ENCODE data around the gene TDRD3.

The TDRD3 gene

GRCh38 chr13:60484865-60485264 lies 87.8 kb downstream of the TDRD3 start:
- TF ChIP-seq POLR2A (IDR thresholded peaks at IDR 0.05; ENCODE audit: extremely low read depth, insufficient read length): no peak
- no peak for TF ChIP-seq MAX (IDR thresholded peaks at IDR 0.05; ENCODE audit: low read depth, low read length)
- TF ChIP-seq MYC (IDR thresholded peaks at IDR 0.05; ENCODE audit: low read depth, low read length): no peak
- H3K4me3 ChIP-seq (ENCODE audit: low read depth, low read length): no peak overlapping the region
- no peak for DNase-seq (ENCODE audit: low read depth)

GRCh38 chr13:60491531-60491930 lies 94.5 kb downstream of the TDRD3 start:
- DNase-seq (ENCODE audit: low read depth): no peak
- TF ChIP-seq MAX (IDR thresholded peaks at IDR 0.05; ENCODE audit: low read depth, low read length) (no peak), MYC (IDR thresholded peaks at IDR 0.05; ENCODE audit: low read depth, low read length) (no peak), POLR2A (IDR thresholded peaks at IDR 0.05; ENCODE audit: extremely low read depth, insufficient read length) (no peak), CTCF (IDR thresholded peaks at IDR 0.05; ENCODE audit: low read depth, low read length) (no peak)
- H3K4me3 ChIP-seq (ENCODE audit: low read depth, low read length): no peak overlapping the region

GRCh38 chr13:60492187-60492586 lies 95.2 kb downstream of the TDRD3 start:
- DNase-seq (ENCODE audit: low read depth): no peak
- TF ChIP-seq MAX (IDR thresholded peaks at IDR 0.05; ENCODE audit: low read depth, low read length) (no peak), CTCF (IDR thresholded peaks at IDR 0.05; ENCODE audit: low read depth, low read length) (no peak), POLR2A (IDR thresholded peaks at IDR 0.05; ENCODE audit: extremely low read depth, insufficient read length) (no peak), MYC (IDR thresholded peaks at IDR 0.05; ENCODE audit: low read depth, low read length) (no peak)
- H3K4me3 ChIP-seq (ENCODE audit: low read depth, low read length): no peak overlapping the region

GRCh38 chr13:60494296-60494695 lies 97.3 kb downstream of the TDRD3 start:
- no peak for TF ChIP-seq POLR2A (IDR thresholded peaks at IDR 0.05; ENCODE audit: extremely low read depth, insufficient read length)
- no peak for TF ChIP-seq MAX (IDR thresholded peaks at IDR 0.05; ENCODE audit: low read depth, low read length)
- no peak for TF ChIP-seq MYC (IDR thresholded peaks at IDR 0.05; ENCODE audit: low read depth, low read length)
- TF ChIP-seq CTCF (IDR thresholded peaks at IDR 0.05; ENCODE audit: low read depth, low read length): no peak
- no peak overlapping the region for H3K4me3 ChIP-seq (ENCODE audit: low read depth, low read length)
- DNase-seq (ENCODE audit: low read depth): no peak

- TF ChIP-seq CTCF (IDR thresholded peaks at IDR 0.05; ENCODE audit: low read depth, low read length) (no peak), MAX (IDR thresholded peaks at IDR 0.05; ENCODE audit: low read depth, low read length) (no peak)
- no peak for DNase-seq (ENCODE audit: low read depth)
- no peak overlapping the region for H3K4me3 ChIP-seq (ENCODE audit: low read depth, low read length)
Observed at GRCh38 chr13:60501236-60501635, 104.2 kb downstream of the TDRD3 start.

GRCh38 chr13:60509601-60510386 lies 112.8 kb downstream of the TDRD3 start:
- H3K4me3 ChIP-seq (ENCODE audit: low read depth, low read length): no peak overlapping the region
- no peak for DNase-seq (ENCODE audit: low read depth)
- TF ChIP-seq POLR2A (IDR thresholded peaks at IDR 0.05; ENCODE audit: extremely low read depth, insufficient read length): no peak
- no peak for TF ChIP-seq MYC (IDR thresholded peaks at IDR 0.05; ENCODE audit: low read depth, low read length)
- TF ChIP-seq MAX (IDR thresholded peaks at IDR 0.05; ENCODE audit: low read depth, low read length): no peak
- TF ChIP-seq CTCF (IDR thresholded peaks at IDR 0.05; ENCODE audit: low read depth, low read length): no peak
